CD4-positive, alpha-beta memory T cell (primary cell): ENCODE measurements around the gene ZNF3. TPM values are rescaled to one million over a fixed set of nuclear protein-coding genes. Genes with fewer than 3 reads are reported as not detected.

Experiments
- CTCF ChIA-PET: fragments of 350-600 bp; sonication (Branson Sonifier 250); formaldehyde crosslinking; loops from one replicate; lab custom pipeline; 2021; ENCODE audit warnings: inconsistent platforms; ENCODE audit not compliant: partially characterized antibody; lab: Charles Lee
- POLR2A ChIA-PET: fragments of 350-600 bp; sonication (Branson Sonifier 250); formaldehyde crosslinking; loops from one replicate; lab custom pipeline; 2021; ENCODE audit not compliant: partially characterized antibody; lab: Charles Lee
- DNase-seq, 5 donors: peaks; one replicate each; pipeline versions ENCODE4 v3.0.0 to v3.0.0-alpha.2; 2020 to 2022; ENCODE audit warnings: mixed read lengths in 1 of 5
- H3K27ac ChIP-seq: one replicate; pipeline ENCODE4 v1.7.0; 2013; ENCODE audit warnings: low read depth, low read length
- H3K27me3 ChIP-seq: 2 replicates; pipeline ENCODE4 v1.7.0; 2013; ENCODE audit warnings: mild to moderate bottlenecking, low read length, moderate library complexity; ENCODE audit not compliant: insufficient read depth
- H3K36me3 ChIP-seq: 2 replicates; pipeline ENCODE4 v1.7.0; 2013; ENCODE audit warnings: mild to moderate bottlenecking, low read length, moderate library complexity; ENCODE audit not compliant: insufficient read depth
- H3K4me1 ChIP-seq: 2 replicates; pipeline ENCODE4 v1.7.0; 2013; ENCODE audit warnings: mild to moderate bottlenecking, low read length, moderate library complexity; ENCODE audit not compliant: insufficient read depth
- H3K4me3 ChIP-seq, 2 donors: one replicate each; pipeline ENCODE4 v1.7.0; 2013; ENCODE audit warnings: low read length in 2 of 2, mild to moderate bottlenecking in 1 of 2
- H3K9me3 ChIP-seq, 2 donors: one replicate each; pipeline ENCODE4 v1.7.0; 2013; ENCODE audit warnings: low read length in 2 of 2, control low read depth in 1 of 2; ENCODE audit not compliant: control insufficient read depth in 1 of 2
- H3K27ac Mint-ChIP-seq, 7 donors: one replicate each; pipeline ENCODE4 v1.8.0; 2020 to 2021; ENCODE audit warnings: mixed read lengths in 7 of 7, mild to moderate bottlenecking in 6 of 7, inconsistent platforms in 3 of 7, moderate library complexity in 3 of 7
- H3K27me3 Mint-ChIP-seq, 2 donors: one replicate each; pipeline ENCODE4 v1.8.0; 2020 to 2021; ENCODE audit warnings: mixed read lengths in 2 of 2
- H3K36me3 Mint-ChIP-seq, 2 donors: one replicate each; pipeline ENCODE4 v1.8.0; 2020 to 2021; ENCODE audit warnings: mixed read lengths in 2 of 2, inconsistent platforms in 1 of 2, mild to moderate bottlenecking in 1 of 2
- H3K4me1 Mint-ChIP-seq, 4 donors: one replicate each; pipeline ENCODE4 v1.8.0; 2020 to 2021; ENCODE audit warnings: mixed read lengths in 4 of 4, mild to moderate bottlenecking in 1 of 4
- H3K4me3 Mint-ChIP-seq, 8 donors: one replicate each; pipeline ENCODE4 v1.8.0; 2020 to 2021; ENCODE audit warnings: mixed read lengths in 8 of 8, mild to moderate bottlenecking in 7 of 8, moderate library complexity in 6 of 8, inconsistent platforms in 3 of 8
- H3K9me3 Mint-ChIP-seq, 8 donors: one replicate each; pipeline ENCODE4 v1.8.0; 2020 to 2021; ENCODE audit warnings: mixed read lengths in 8 of 8, mild to moderate bottlenecking in 5 of 8, inconsistent platforms in 3 of 8, moderate library complexity in 1 of 8
- intact Hi-C: fragments of 100-400 bp; cut with micrococcal nuclease; formaldehyde crosslinking; loops from one replicate; pipeline ENCODE4 v1.15.1; 2023
- polyA plus RNA-seq, 2 donors: library from polyadenylated mRNA; unstranded; fragments of 300-500 nt; fragmentation: Illumina TruSeq; gene quantifications; one replicate each; pipeline ENCODE4 v1.2.3, GENCODE V29; 2021
- total RNA-seq, 2 experiments: library from RNA; stranded (reverse); gene quantifications; one replicate each; pipeline ENCODE4 v1.2.3, GENCODE V29; 2021

The ZNF3 gene
- total and polyA plus RNA-seq, 4 experiments from 2014 or later: 11.9 to 44.8 (median 34.8) TPM

- Histone ChIP-seq H3K36me3 (peaks cover 9% of the 10 kb centered on the region), H3K4me1 (peaks cover 43% of the 10 kb centered on the region), H3K27me3 (no peaks in the 10 kb centered on the region), H3K4me3 (peak within 1 kb of the TSS; percentile 94 to 98), H3K27ac (peak within 1 kb of the TSS; percentile 87), H3K9me3 (no peaks in the 10 kb centered on the region)
- peak within 1 kb of the TSS; percentile 96 to 100 (median 99) for H3K4me3 Mint-ChIP-seq
- ChIA-PET POLR2A (interaction anchor here (0.7 to 7.9 kb wide), 25 partner anchors 7 to 579 kb away, joined by 3 to 175 read pairs (median 4); partner anchors contain the start of genes AP4M1, CNPY4, COPS6 and LAMTOR4), CTCF (interaction anchor here (1.0 to 5.8 kb wide), 7 partner anchors 23 to 136 kb away, joined by 3 to 56 read pairs (median 3); partner anchors contain the start of genes AP4M1 and MCM7)
- peaks cover 20 to 46% (median 26%) of the 10 kb centered on the region in 4 donors for H3K4me1 Mint-ChIP-seq
- peaks cover 0 to 3% (median 0%) of the 10 kb centered on the region in 8 donors for H3K9me3 Mint-ChIP-seq
- no peaks in the 10 kb centered on the region for H3K27me3 Mint-ChIP-seq
- peaks cover 0 to 24% of the 10 kb centered on the region in 2 donors for H3K36me3 Mint-ChIP-seq
- peak within 1 kb of the TSS; percentile 98 to 100 (median 100) for H3K27ac Mint-ChIP-seq
- intact Hi-C loops: loop anchor here (1.0 to 2.0 kb wide), 4 partner anchors 8 to 78 kb away; partner anchors contain the start of genes CNPY4, TAF6, ZNF3 and ZSCAN21
- peak; percentile 92 to 94 (median 93) for DNase-seq
Observed at GRCh38 chr7:100126931-100127865, 45.7 kb upstream of the ZNF3 start, which contains the start of gene MBLAC1. Gene MBLAC1, plus strand, starts transcription at chr7:100126967. Its CDS starts 429 bp downstream, at chr7:100127396.

- H3K4me3 ChIP-seq: peak overlapping the region; percentile 94 to 98
- Mint-ChIP-seq H3K4me1 (peaks cover 20 to 45% (median 27%) of the 10 kb centered on the region in 4 donors), H3K36me3 (peaks cover 0 to 26% of the 10 kb centered on the region in 2 donors), H3K9me3 (peaks cover 0 to 3% (median 0%) of the 10 kb centered on the region in 8 donors), H3K27ac (peak overlapping the region; percentile 98 to 100 (median 100)), H3K27me3 (no peaks in the 10 kb centered on the region), H3K4me3 (peak overlapping the region; percentile 96 to 100 (median 99))
- intact Hi-C loops: loop anchor here (1.0 to 2.0 kb wide), 2 partner anchors 26 to 78 kb away; partner anchors contain the start of gene ZSCAN21
- no peaks in the 10 kb centered on the region for H3K9me3 ChIP-seq
- peak overlapping the region; percentile 87 for H3K27ac ChIP-seq
- DNase-seq: no peak
- H3K27me3 ChIP-seq: no peaks in the 10 kb centered on the region
- H3K4me1 ChIP-seq: peaks cover 44% of the 10 kb centered on the region
- H3K36me3 ChIP-seq: peaks cover 9% of the 10 kb centered on the region
- ChIA-PET POLR2A (interaction anchor here (0.7 to 7.9 kb wide), 22 partner anchors 11 to 580 kb away, joined by 3 to 175 read pairs (median 4); partner anchors contain the start of genes AP4M1, COPS6, LAMTOR4 and MCM7), CTCF (interaction anchor here (1.0 to 1.8 kb wide), 6 partner anchors 22 to 213 kb away, joined by 3 to 5 read pairs (median 4); partner anchors contain the start of genes AP4M1 and MCM7)
Observed at GRCh38 chr7:100126239-100126930, 44.9 kb upstream of the ZNF3 start.

GRCh38 chr7:100124301-100125230 lies 43.0 kb upstream of the ZNF3 start:
- ChIA-PET POLR2A (interaction anchor here (1.1 to 7.9 kb wide), 5 partner anchors 22 to 304 kb away, joined by 3 to 175 read pairs (median 6); partner anchors contain the start of genes AP4M1, MCM7, PVRIG and ZCWPW1), CTCF (interaction anchor here (0.9 to 1.2 kb wide), 4 partner anchors 9 to 283 kb away, joined by 3 to 4 read pairs (median 3); partner anchors contain the start of genes AP4M1 and MCM7)
- intact Hi-C loops: no loop called here
- Mint-ChIP-seq H3K27me3 (no peaks in the 10 kb centered on the region), H3K4me1 (peaks cover 26 to 53% (median 36%) of the 10 kb centered on the region in 4 donors), H3K4me3 (peak overlapping the region in 7 of 8 donors; percentile 11 to 96 (median 28)), H3K27ac (peak overlapping the region; percentile 38 to 98 (median 75)), H3K9me3 (peaks cover 0 to 3% (median 0%) of the 10 kb centered on the region in 8 donors), H3K36me3 (peaks cover 0 to 37% of the 10 kb centered on the region in 2 donors)
- Histone ChIP-seq H3K27me3 (no peaks in the 10 kb centered on the region), H3K36me3 (peaks cover 9% of the 10 kb centered on the region), H3K4me1 (peaks cover 45% of the 10 kb centered on the region), H3K9me3 (no peaks in the 10 kb centered on the region), H3K27ac (no peak overlapping the region), H3K4me3 (no peak overlapping the region)
- DNase-seq: no peak

- ChIA-PET CTCF (interaction anchor here (3.5 kb wide), 1 partner anchor 8 kb away, joined by 21 read pairs; no protein-coding TSS in a partner anchor), POLR2A (interaction anchor here (1.0 to 7.9 kb wide), 3 partner anchors 20 to 306 kb away, joined by 3 to 175 read pairs (median 3); partner anchors contain the start of genes AP4M1, MCM7, TRIM4 and ZCWPW1)
- H3K4me3 Mint-ChIP-seq: peak overlapping the region in 1 of 8 donors; percentile 21
- intact Hi-C loops: no loop called here
- no peaks in the 10 kb centered on the region for H3K27me3 ChIP-seq
- H3K4me1 ChIP-seq: peaks cover 43% of the 10 kb centered on the region
- DNase-seq: no peak
- H3K27me3 Mint-ChIP-seq: no peaks in the 10 kb centered on the region
- H3K9me3 Mint-ChIP-seq: peaks cover 0 to 6% (median 0%) of the 10 kb centered on the region in 8 donors
- H3K36me3 Mint-ChIP-seq: peaks cover 3 to 48% of the 10 kb centered on the region in 2 donors
- H3K27ac Mint-ChIP-seq: peak overlapping the region in 6 of 7 donors; percentile 36 to 81 (median 54)
- no peak overlapping the region for H3K4me3 ChIP-seq
- H3K9me3 ChIP-seq: no peaks in the 10 kb centered on the region
- peaks cover 19 to 62% (median 42%) of the 10 kb centered on the region in 4 donors for H3K4me1 Mint-ChIP-seq
- H3K27ac ChIP-seq: no peak overlapping the region
- H3K36me3 ChIP-seq: peaks cover 9% of the 10 kb centered on the region
Observed at GRCh38 chr7:100122568-100122967, 41.0 kb upstream of the ZNF3 start.

- Mint-ChIP-seq H3K4me1 (peaks cover 19 to 62% (median 40%) of the 10 kb centered on the region in 4 donors), H3K4me3 (no peak overlapping the region), H3K36me3 (peaks cover 3 to 48% of the 10 kb centered on the region in 2 donors), H3K27me3 (no peaks in the 10 kb centered on the region), H3K9me3 (peaks cover 0 to 6% (median 0%) of the 10 kb centered on the region in 8 donors), H3K27ac (peak overlapping the region in 3 of 7 donors; percentile 44 to 89 (median 73))
- Histone ChIP-seq H3K27ac (no peak overlapping the region), H3K27me3 (no peaks in the 10 kb centered on the region), H3K4me3 (no peak overlapping the region), H3K4me1 (peaks cover 43% of the 10 kb centered on the region), H3K9me3 (no peaks in the 10 kb centered on the region), H3K36me3 (peaks cover 9% of the 10 kb centered on the region)
- intact Hi-C loops: no loop called here
- CTCF ChIA-PET: interaction anchor here (3.5 kb wide), 1 partner anchor 8 kb away, joined by 21 read pairs; no protein-coding TSS in a partner anchor
- POLR2A ChIA-PET: interaction anchor here (1.0 to 7.9 kb wide), 3 partner anchors 19 to 307 kb away, joined by 3 to 175 read pairs (median 3); partner anchors contain the start of genes AP4M1, MCM7, TRIM4 and ZCWPW1
- no peak for DNase-seq
Observed at GRCh38 chr7:100122067-100122466, 40.5 kb upstream of the ZNF3 start.
